ENCODE results near the gene SMAD1.

SMAD1 gene

GRCh38 chr4:145530189-145530588, 48.5 kb downstream of the SMAD1 start:
- no peaks in the 10 kb centered on the region for H4K20me1 ChIP-seq (ENCODE audit: control insufficient read depth, insufficient read depth, low read depth, low read length)
- peaks cover 97% of the 10 kb centered on the region for H3K79me2 ChIP-seq (ENCODE audit: control insufficient read depth, low read length)
- peak overlapping the region; percentile 82 for H3K27ac ChIP-seq (ENCODE audit: low read depth, low read length)
- no peaks in the 10 kb centered on the region for H3K9me3 ChIP-seq (ENCODE audit: control insufficient read depth, insufficient read depth, low read length)
- peaks cover 90% of the 10 kb centered on the region for H3K4me1 ChIP-seq (ENCODE audit: control insufficient read depth, low read length)
- no peaks in the 10 kb centered on the region for H3K27me3 ChIP-seq (ENCODE audit: control insufficient read depth, low read length)
- H3K4me2 ChIP-seq (ENCODE audit: low read length), result peak overlapping the region; percentile 82
- peak overlapping the region; percentile 59 for H3K4me3 ChIP-seq (ENCODE audit: low read length)
- no peaks in the 10 kb centered on the region for H3K9me2 ChIP-seq (replicated peaks; ENCODE audit: control insufficient read depth, low read length)
- peaks cover 8% of the 10 kb centered on the region for H3F3A ChIP-seq (ENCODE audit: control insufficient read depth, insufficient read depth)
- peaks cover 46% of the 10 kb centered on the region for H3K36me3 ChIP-seq (ENCODE audit: control insufficient read depth, low read length)
- TF ChIP-seq CTCF (IDR thresholded peaks at IDR 0.05; ENCODE audit: low read depth, low read length, poor library complexity, severe bottlenecking), result no peak

GRCh38 chr4:145530662-145531061, 49.0 kb downstream of the SMAD1 start:
- Histone ChIP-seq H3K36me3 (ENCODE audit: control insufficient read depth, low read length) (peaks cover 46% of the 10 kb centered on the region), H3F3A (ENCODE audit: control insufficient read depth, insufficient read depth) (peaks cover 7% of the 10 kb centered on the region; the same call in 1 of the 2 replicates), H3K9me3 (ENCODE audit: control insufficient read depth, insufficient read depth, low read length) (no peaks in the 10 kb centered on the region), H3K27ac (ENCODE audit: low read depth, low read length) (peak overlapping the region; percentile 82), H3K9me2 (replicated peaks; ENCODE audit: control insufficient read depth, low read length) (no peaks in the 10 kb centered on the region), H4K20me1 (ENCODE audit: control insufficient read depth, insufficient read depth, low read depth, low read length) (no peaks in the 10 kb centered on the region), H3K27me3 (ENCODE audit: control insufficient read depth, low read length) (no peaks in the 10 kb centered on the region), H3K4me1 (ENCODE audit: control insufficient read depth, low read length) (peaks cover 90% of the 10 kb centered on the region), H3K4me2 (ENCODE audit: low read length) (peak overlapping the region; percentile 82), H3K4me3 (ENCODE audit: low read length) (peak overlapping the region; percentile 59), H3K79me2 (ENCODE audit: control insufficient read depth, low read length) (peaks cover 97% of the 10 kb centered on the region)
- TF ChIP-seq EZH2phosphoT487 (IDR thresholded peaks at IDR 0.05; ENCODE audit: borderline replicate concordance, low read length), result no peak
- TF ChIP-seq CTCF (IDR thresholded peaks at IDR 0.05; ENCODE audit: low read depth, low read length, poor library complexity, severe bottlenecking), result no peak

- H3K4me3 ChIP-seq (ENCODE audit: low read length), result peak overlapping the region; percentile 59
- peaks cover 43% of the 10 kb centered on the region for H3K36me3 ChIP-seq (ENCODE audit: control insufficient read depth, low read length)
- peaks cover 90% of the 10 kb centered on the region for H3K4me1 ChIP-seq (ENCODE audit: control insufficient read depth, low read length)
- H3F3A ChIP-seq (ENCODE audit: control insufficient read depth, insufficient read depth), result peaks cover 7% of the 10 kb centered on the region; the same call in 1 of the 2 replicates
- H3K4me2 ChIP-seq (ENCODE audit: low read length), result peak overlapping the region; percentile 82
- H4K20me1 ChIP-seq (ENCODE audit: control insufficient read depth, insufficient read depth, low read depth, low read length), result no peaks in the 10 kb centered on the region
- TF ChIP-seq CTCF (IDR thresholded peaks at IDR 0.05; ENCODE audit: low read depth, low read length, poor library complexity, severe bottlenecking) (no peak), EZH2phosphoT487 (IDR thresholded peaks at IDR 0.05; ENCODE audit: borderline replicate concordance, low read length) (no peak)
- peaks cover 95% of the 10 kb centered on the region for H3K79me2 ChIP-seq (ENCODE audit: control insufficient read depth, low read length)
- no peaks in the 10 kb centered on the region for H3K27me3 ChIP-seq (ENCODE audit: control insufficient read depth, low read length)
- no peaks in the 10 kb centered on the region for H3K9me2 ChIP-seq (replicated peaks; ENCODE audit: control insufficient read depth, low read length)
- no peaks in the 10 kb centered on the region for H3K9me3 ChIP-seq (ENCODE audit: control insufficient read depth, insufficient read depth, low read length)
- H3K27ac ChIP-seq (ENCODE audit: low read depth, low read length), result peak overlapping the region; percentile 82
Observed at GRCh38 chr4:145531223-145531622, 49.6 kb downstream of the SMAD1 start.

All from DOHH2 (cell line).